HG02759 (cell line): ENCODE results near the gene TMIGD3.

Experiments
- ATAC-seq: cut with Tn5 transposase; IDR thresholded peaks from one replicate; pipeline ENCODE4 v1.9.1; 2021; ENCODE audit warnings: mild to moderate bottlenecking, moderate library complexity; ENCODE audit not compliant: unreplicated experiment

Gene TMIGD3

GRCh38 chr1:111509997-111510375, 6.6 kb upstream of the TMIGD3 start:
- ATAC-seq = no peak

GRCh38 chr1:111507411-111508201, 4.2 kb upstream of the TMIGD3 start:
- ATAC-seq = peak; percentile 49

GRCh38 chr1:111506561-111506960, 3.1 kb upstream of the TMIGD3 start:
- no peak for ATAC-seq

- peak; percentile 62 for ATAC-seq
Observed at GRCh38 chr1:111505641-111506119, 2.2 kb upstream of the TMIGD3 start.

GRCh38 chr1:111504097-111504496, 664 bp upstream of the TMIGD3 start:
- ATAC-seq = no peak

GRCh38 chr1:111501645-111502044, 1.8 kb downstream of the TMIGD3 start:
- no peak for ATAC-seq

GRCh38 chr1:111499026-111499785, 4.2 kb downstream of the TMIGD3 start:
- no peak for ATAC-seq

- no peak for ATAC-seq
Observed at GRCh38 chr1:111497592-111497991, 5.8 kb downstream of the TMIGD3 start.

GRCh38 chr1:111496398-111496797, 7.0 kb downstream of the TMIGD3 start:
- no peak for ATAC-seq

GRCh38 chr1:111491070-111491469, 12.4 kb downstream of the TMIGD3 start:
- no peak for ATAC-seq

- ATAC-seq = no peak
Observed at GRCh38 chr1:111490220-111490619, 13.2 kb downstream of the TMIGD3 start.

- ATAC-seq = no peak
Observed at GRCh38 chr1:111489604-111490003, 13.8 kb downstream of the TMIGD3 start.

GRCh38 chr1:111488669-111489068, 14.8 kb downstream of the TMIGD3 start:
- no peak for ATAC-seq

- no peak for ATAC-seq
Observed at GRCh38 chr1:111487133-111487532, 16.3 kb downstream of the TMIGD3 start.

- ATAC-seq = no peak
Observed at GRCh38 chr1:111486431-111486830, 17.0 kb downstream of the TMIGD3 start.

GRCh38 chr1:111484391-111485026, 18.9 kb downstream of the TMIGD3 start:
- ATAC-seq = no peak

- ATAC-seq = no peak
Observed at GRCh38 chr1:111483876-111484275, 19.6 kb downstream of the TMIGD3 start.

GRCh38 chr1:111483166-111483565, 20.3 kb downstream of the TMIGD3 start:
- no peak for ATAC-seq

GRCh38 chr1:111481387-111482221, 21.8 kb downstream of the TMIGD3 start:
- ATAC-seq = no peak

GRCh38 chr1:111480674-111481073, 22.8 kb downstream of the TMIGD3 start:
- no peak for ATAC-seq
